SK-N-SH (cell line): Measurements from ENCODE around the gene MCTP1. TPM values are rescaled to one million over a fixed set of nuclear protein-coding genes. Genes with fewer than 3 reads are reported as not detected.
A peak's percentile ranks its signal among the peaks of the same experiment; 100 is the strongest.

Source experiments
- CTCF ChIA-PET: fragments of 300-600, 350-600 bp; formaldehyde crosslinking; extraction: SDS; loops from one replicate; lab custom pipeline; 2021; lab: Yijun Ruan, JAX
- POLR2A ChIA-PET: fragments of 350-600 bp; sonication (Branson Sonifier 250); formaldehyde crosslinking; extraction: SDS; loops from one replicate; lab custom pipeline; 2020; ENCODE audit warnings: antibody characterized with exemption, inconsistent platforms; lab: Yijun Ruan, JAX
- DNase-seq: peaks from one replicate; pipeline ENCODE4 v3.0.0; 2012
- H2AFZ ChIP-seq: fragments of 200-600 bp; sonication (generic); 2 replicates; pipeline ENCODE4 v1.8.1; 2016; ENCODE audit warnings: antibody characterized with exemption, mild to moderate bottlenecking, low read depth
- H3F3A ChIP-seq: fragments of 200-600 bp; sonication (generic); replicated peaks from 2 replicates; pipeline ENCODE3; 2016; ENCODE audit warnings: antibody characterized with exemption, mild to moderate bottlenecking; ENCODE audit not compliant: insufficient read depth
- H3K27ac ChIP-seq, 2 experiments: fragments of 200-500 bp in 1 of 2; fragments of 200-600 bp in 1 of 2; sonication (Bioruptor generic) in 1 of 2; sonication (generic), shearing (Covaris generic) in 1 of 2; 2 replicates each; pipeline versions ENCODE4 v1.5.1 to v1.6.1; 2014 to 2016; ENCODE audit warnings: low read depth in 2 of 2, inconsistent platforms in 1 of 2, low read length in 1 of 2, mild to moderate bottlenecking in 1 of 2, mixed read lengths in 1 of 2
- H3K27me3 ChIP-seq: fragments of 200-600 bp; sonication (generic), shearing (Covaris generic); 2 replicates; pipeline ENCODE4 v1.6.1; 2016; ENCODE audit warnings: mixed run types; ENCODE audit not compliant: insufficient read depth
- H3K36me3 ChIP-seq, 2 experiments: fragments of 200-500 bp in 1 of 2; fragments of 200-600 bp in 1 of 2; sonication (Bioruptor generic) in 1 of 2; sonication (generic) in 1 of 2; replicated peaks in 1 of 2; 2 replicates each; pipeline versions ENCODE3 to v1.5.1; 2014 to 2016; ENCODE audit warnings: low read length in 1 of 2, mild to moderate bottlenecking in 1 of 2; ENCODE audit not compliant: insufficient read depth in 2 of 2, control insufficient read depth in 1 of 2
- H3K4me1 ChIP-seq, 2 experiments: fragments of 200-500 bp in 1 of 2; fragments of 200-600 bp in 1 of 2; sonication (Bioruptor generic) in 1 of 2; sonication (generic), shearing (Covaris generic) in 1 of 2; 2 replicates each; pipeline versions ENCODE4 v1.5.1 to v1.6.1; 2014 to 2016; ENCODE audit warnings: low read depth in 1 of 2, low read length in 1 of 2, mixed run types in 1 of 2; ENCODE audit not compliant: insufficient read depth in 2 of 2, control insufficient read depth in 1 of 2
- H3K4me2 ChIP-seq: fragments of 200-600 bp; sonication (generic), shearing (Covaris generic); 2 replicates; pipeline ENCODE4 v1.6.1; 2017; ENCODE audit warnings: mixed run types
- H3K4me3 ChIP-seq, 2 experiments: fragments of 200-500 bp in 1 of 2; fragments of 200-600 bp in 1 of 2; sonication (Bioruptor generic) in 1 of 2; sonication (generic), shearing (Covaris generic) in 1 of 2; 2 replicates each; pipeline versions ENCODE4 v1.5.1 to v1.8.1; 2014 to 2016; ENCODE audit warnings: low read depth in 2 of 2, inconsistent platforms in 1 of 2, low read length in 1 of 2, mild to moderate bottlenecking in 1 of 2, mixed read lengths in 1 of 2, moderate library complexity in 1 of 2
- H3K79me2 ChIP-seq: fragments of 200-600 bp; sonication (generic); 2 replicates; pipeline ENCODE4 v1.8.1; 2017; ENCODE audit warnings: mild to moderate bottlenecking; ENCODE audit not compliant: insufficient read depth
- H3K9ac ChIP-seq: fragments of 200-600 bp; sonication (generic); 2 replicates; pipeline ENCODE4 v1.6.1; 2017; ENCODE audit warnings: mixed run types
- H3K9me2 ChIP-seq: fragments of 200-600 bp; sonication (generic); 2 replicates; pipeline ENCODE4 v1.6.1; 2017; ENCODE audit warnings: mixed run types
- H3K9me3 ChIP-seq: fragments of 200-600 bp; sonication (generic); 2 replicates; pipeline ENCODE4 v1.6.1; 2017; ENCODE audit warnings: mixed run types, mild to moderate bottlenecking, moderate library complexity
- H4K20me1 ChIP-seq: fragments of 200-600 bp; sonication (generic); 2 replicates; pipeline ENCODE4 v1.6.1; 2017; ENCODE audit warnings: mild to moderate bottlenecking, mixed run types; ENCODE audit not compliant: insufficient read depth
- FOSL2 ChIP-seq: IDR thresholded peaks from 2 replicates; pipeline ENCODE4 v1.4.0; 2012; ENCODE audit warnings: low read depth, mild to moderate bottlenecking, moderate library complexity, borderline replicate concordance
- FOXM1 ChIP-seq: IDR thresholded peaks from 2 replicates; pipeline ENCODE4 v1.4.0; 2012; ENCODE audit warnings: low read depth, mild to moderate bottlenecking
- IRF3 ChIP-seq: fragments of 150-350 bp; IDR thresholded peaks from 2 replicates; pipeline ENCODE4 v1.6.1; 2016; ENCODE audit warnings: mild to moderate bottlenecking, low read depth, low read length
- JUND ChIP-seq: IDR thresholded peaks from 2 replicates; pipeline ENCODE4 v1.4.0; 2012
- NFIC ChIP-seq: IDR thresholded peaks from 2 replicates; pipeline ENCODE4 v1.4.0; 2012; ENCODE audit warnings: borderline replicate concordance
- NRF1 ChIP-seq: IDR thresholded peaks from 2 replicates; pipeline ENCODE4 v1.6.1; 2012; ENCODE audit warnings: low read depth, mild to moderate bottlenecking, low read length
- PBX3 ChIP-seq: IDR thresholded peaks from 2 replicates; pipeline ENCODE4; 2012
- RAD21 ChIP-seq: IDR thresholded peaks from 2 replicates; pipeline ENCODE4 v1.6.1; 2012; ENCODE audit warnings: mild to moderate bottlenecking, low read length
- RCOR1 ChIP-seq: fragments of 150-350 bp; IDR thresholded peaks from 2 replicates; pipeline ENCODE4 v1.6.1; 2017; ENCODE audit warnings: antibody characterized with exemption, low read length
- SIN3A ChIP-seq: IDR thresholded peaks from 2 replicates; pipeline ENCODE4 v1.6.1; 2012; ENCODE audit warnings: low read depth, mild to moderate bottlenecking, low read length, moderate library complexity, borderline replicate concordance
- TEAD4 ChIP-seq: IDR thresholded peaks from 2 replicates; pipeline ENCODE4 v1.4.0; 2012; ENCODE audit warnings: mild to moderate bottlenecking, borderline replicate concordance; ENCODE audit not compliant: insufficient read depth
- ZBTB33 ChIP-seq: IDR thresholded peaks from 2 replicates; pipeline ENCODE4 v1.4.0; 2012; ENCODE audit warnings: low read depth, borderline replicate concordance
- WGBS: methylation state at CpG from one replicate; pipeline ENCODE4 v1.1.6; 2017; ENCODE audit warnings: low lambda C conversion rate; 5-methylcytosine and 5-hydroxymethylcytosine counted together
- polyA plus RNA-seq, 3 experiments: library from polyadenylated mRNA; depleted of rRNA; stranded (reverse); fragments of >200 nt; gene quantifications; 2 replicates each; pipeline ENCODE4 v1.2.3, GENCODE V29; 2012

Gene MCTP1
- polyA plus RNA-seq, 1 of the 3 experiments (the other 2 are of a cell fraction): 0.53 TPM

GRCh38 chr5:94901191-94901979 lies 383.5 kb downstream of the MCTP1 start:
- Histone ChIP-seq H3K9me2 (no peaks in the 10 kb centered on the region), H3K4me1 (no peaks in the 10 kb centered on the region; a peak in 1 of 4 replicates), H3K79me2 (no peaks in the 10 kb centered on the region), H3K4me3 (no peak overlapping the region), H3K9ac (no peak overlapping the region), H3F3A (no peaks in the 10 kb centered on the region), H3K27ac (peak overlapping the region in 1 of 2 experiments; percentile 29; a peak in 2 of 4 replicates), H3K4me2 (no peak overlapping the region), H4K20me1 (no peaks in the 10 kb centered on the region), H3K36me3 (no peaks in the 10 kb centered on the region), H3K27me3 (no peaks in the 10 kb centered on the region), H2AFZ (peak overlapping the region; percentile 63), H3K9me3 (no peaks in the 10 kb centered on the region)
- WGBS: 51% methylated on average over 5 of the region's 5 CpGs
- TF ChIP-seq FOSL2 (peak; percentile 49; the same call in 1 of the 2 replicates), JUND (no peak)
- CTCF ChIA-PET: interaction anchor here (1.1 to 1.2 kb wide), 3 partner anchors 8 to 51 kb away, joined by 3 to 4 read pairs (median 3); no protein-coding TSS in a partner anchor
- POLR2A ChIA-PET: no interaction called here
- DNase-seq: no peak

GRCh38 chr5:94900006-94900505 lies 384.8 kb downstream of the MCTP1 start:
- 74% methylated on average over 3 of the region's 3 CpGs for WGBS

GRCh38 chr5:94893412-94894135 lies 391.3 kb downstream of the MCTP1 start:
- H3K4me2 ChIP-seq: no peak overlapping the region
- ChIA-PET CTCF (interaction anchor here (0.6 to 2.9 kb wide), 47 partner anchors 8 to 1316 kb away, joined by 3 to 21 read pairs (median 3); no protein-coding TSS in a partner anchor), POLR2A (no interaction called here)
- H3K9ac ChIP-seq: no peak overlapping the region
- no peaks in the 10 kb centered on the region for H3F3A ChIP-seq
- H3K27ac ChIP-seq: peak overlapping the region in 1 of 2 experiments; percentile 75; a peak in 2 of 4 replicates
- DNase-seq: peak; percentile 47
- H3K27me3 ChIP-seq: no peaks in the 10 kb centered on the region
- H3K9me3 ChIP-seq: no peaks in the 10 kb centered on the region
- WGBS: 18% methylated on average over 5 of the region's 5 CpGs
- no peaks in the 10 kb centered on the region for H3K79me2 ChIP-seq
- no peak overlapping the region for H2AFZ ChIP-seq
- peaks cover 0 to 8% of the 10 kb centered on the region in 2 experiments; a peak in 2 of 4 replicates for H3K4me1 ChIP-seq
- no peaks in the 10 kb centered on the region for H3K36me3 ChIP-seq
- no peak overlapping the region for H3K4me3 ChIP-seq
- H4K20me1 ChIP-seq: no peaks in the 10 kb centered on the region
- no peaks in the 10 kb centered on the region for H3K9me2 ChIP-seq
- TF ChIP-seq ZBTB33 (no peak), PBX3 (no peak), TEAD4 (no peak), NFIC (no peak), RAD21 (peak; percentile 94), JUND (no peak), RCOR1 (peak; percentile 38; the same call in 1 of the 2 replicates), IRF3 (no peak), FOXM1 (no peak)

More at GRCh38 chr5:94900006-94900505, 384.8 kb downstream of the MCTP1 start:
- Histone ChIP-seq H4K20me1 (no peaks in the 10 kb centered on the region), H3K79me2 (no peaks in the 10 kb centered on the region), H3K9me2 (no peaks in the 10 kb centered on the region), H3K4me3 (no peak overlapping the region), H3K4me2 (no peak overlapping the region), H3F3A (no peaks in the 10 kb centered on the region), H3K27ac (no peak overlapping the region), H3K9ac (no peak overlapping the region), H2AFZ (no peak overlapping the region), H3K36me3 (no peaks in the 10 kb centered on the region), H3K9me3 (no peaks in the 10 kb centered on the region), H3K4me1 (no peaks in the 10 kb centered on the region; a peak in 1 of 4 replicates), H3K27me3 (no peaks in the 10 kb centered on the region)
- TF ChIP-seq NRF1 (no peak), RCOR1 (no peak), SIN3A (no peak)
- POLR2A ChIA-PET: no interaction called here
- no peak for DNase-seq
- CTCF ChIA-PET: interaction anchor here (1.0 to 1.9 kb wide), 2 partner anchors 8 to 9 kb away, joined by 3 to 6 read pairs; no protein-coding TSS in a partner anchor
